ENCODE results near the gene SGK2. TPM values are rescaled to one million over a fixed set of nuclear protein-coding genes. Genes with fewer than 3 reads are reported as not detected.

SGK2 gene
- total RNA-seq, 2 experiments from 2014 or later, result 0.38 to 0.64 TPM

GRCh38 chr20:43542674-43543073 lies 16.2 kb upstream of the SGK2 start:
- H3K9me3 Mint-ChIP-seq, result peaks cover 3% of the 10 kb centered on the region
- ATAC-seq (ENCODE audit: poor library complexity) (no peak), DNase-seq (no peak)
- no peak overlapping the region for H3K4me3 Mint-ChIP-seq
- H3K4me1 ChIP-seq (ENCODE audit: insufficient read depth, low read length), result no peaks in the 10 kb centered on the region
- peaks cover 7% of the 10 kb centered on the region for H3K36me3 ChIP-seq (ENCODE audit: insufficient read depth, low read length)
- no peaks in the 10 kb centered on the region for H3K9me3 ChIP-seq (ENCODE audit: control insufficient read depth in 1 of 2, insufficient read depth in 1 of 2, low read length in 2 of 2)
- intact Hi-C loops (cut with DNase I, micrococcal nuclease), result no loop called here
- no peak overlapping the region for H3K27ac ChIP-seq (ENCODE audit: low read depth in 1 of 2, low read length in 2 of 2)
- no peaks in the 10 kb centered on the region for H3K27me3 ChIP-seq (ENCODE audit: control insufficient read depth in 1 of 2, insufficient read depth in 2 of 2, low read length in 2 of 2)
- ChIA-PET CTCF (no interaction called here), POLR2A (no interaction called here)
- no peaks in the 10 kb centered on the region for H3K4me1 Mint-ChIP-seq (ENCODE audit: low read depth)
- H3K27ac Mint-ChIP-seq, result no peak overlapping the region
- no peak overlapping the region for H3K4me3 ChIP-seq (ENCODE audit: low read length)
- no peaks in the 10 kb centered on the region for H3K27me3 Mint-ChIP-seq
- no peak for TF ChIP-seq CTCF (IDR thresholded peaks at IDR 0.05)
- H3K36me3 Mint-ChIP-seq (ENCODE audit: low read depth), result peaks cover 20% of the 10 kb centered on the region

- H3K27me3 ChIP-seq (ENCODE audit: control insufficient read depth in 1 of 2, insufficient read depth in 2 of 2, low read length in 2 of 2), result no peaks in the 10 kb centered on the region
- peaks cover 7% of the 10 kb centered on the region for H3K36me3 ChIP-seq (ENCODE audit: insufficient read depth, low read length)
- no peak for DNase-seq
- Mint-ChIP-seq H3K9me3 (peaks cover 3% of the 10 kb centered on the region), H3K4me1 (ENCODE audit: low read depth) (no peaks in the 10 kb centered on the region), H3K27ac (no peak overlapping the region), H3K27me3 (no peaks in the 10 kb centered on the region), H3K4me3 (no peak overlapping the region), H3K36me3 (ENCODE audit: low read depth) (peaks cover 25% of the 10 kb centered on the region)
- H3K9me3 ChIP-seq (ENCODE audit: control insufficient read depth in 1 of 2, insufficient read depth in 1 of 2, low read length in 2 of 2), result no peaks in the 10 kb centered on the region
- no peak overlapping the region for H3K4me3 ChIP-seq (ENCODE audit: low read length)
- H3K4me1 ChIP-seq (ENCODE audit: insufficient read depth, low read length), result no peaks in the 10 kb centered on the region
- no peak for ATAC-seq (ENCODE audit: poor library complexity)
- H3K27ac ChIP-seq (ENCODE audit: low read depth in 1 of 2, low read length in 2 of 2), result no peak overlapping the region
- intact Hi-C loops (cut with DNase I, micrococcal nuclease), result no loop called here
- ChIA-PET CTCF (no interaction called here), POLR2A (no interaction called here)
- no peak for TF ChIP-seq CTCF (IDR thresholded peaks at IDR 0.05)
These were observed 15.7 kb upstream of the SGK2 start for GRCh38 chr20:43543138-43543537.

GRCh38 chr20:43544501-43544900 lies 14.3 kb upstream of the SGK2 start:
- intact Hi-C loops (cut with DNase I, micrococcal nuclease), result no loop called here
- POLR2A ChIA-PET, result no interaction called here
- H3K36me3 Mint-ChIP-seq (ENCODE audit: low read depth), result peaks cover 26% of the 10 kb centered on the region
- no peak for ATAC-seq (ENCODE audit: poor library complexity)
- no peak overlapping the region for H3K27ac Mint-ChIP-seq
- no peak overlapping the region for H3K4me3 ChIP-seq (ENCODE audit: low read length)
- peaks cover 3% of the 10 kb centered on the region for H3K9me3 Mint-ChIP-seq
- no peak overlapping the region for H3K27ac ChIP-seq (ENCODE audit: low read depth in 1 of 2, low read length in 2 of 2)
- no peaks in the 10 kb centered on the region for H3K4me1 ChIP-seq (ENCODE audit: insufficient read depth, low read length)
- H3K36me3 ChIP-seq (ENCODE audit: insufficient read depth, low read length), result peaks cover 7% of the 10 kb centered on the region
- DNase-seq, result no peak
- H3K27me3 ChIP-seq (ENCODE audit: control insufficient read depth in 1 of 2, insufficient read depth in 2 of 2, low read length in 2 of 2), result no peaks in the 10 kb centered on the region
- H3K4me3 Mint-ChIP-seq, result no peak overlapping the region
- CTCF ChIA-PET, result no interaction called here
- TF ChIP-seq CTCF (IDR thresholded peaks at IDR 0.05), result no peak
- no peaks in the 10 kb centered on the region for H3K9me3 ChIP-seq (ENCODE audit: control insufficient read depth in 1 of 2, insufficient read depth in 1 of 2, low read length in 2 of 2)
- H3K4me1 Mint-ChIP-seq (ENCODE audit: low read depth), result no peaks in the 10 kb centered on the region
- no peaks in the 10 kb centered on the region for H3K27me3 Mint-ChIP-seq

Measured in CD4-positive, alpha-beta T cell (primary cell).